HEK293T (cell line): ENCODE data around the gene KLHL29.

ENCODE experiments used
- CTCF ChIA-PET: fragments of 350-600 bp; formaldehyde crosslinking; extraction: SDS; loops from one replicate; lab custom pipeline; 2021; ENCODE audit warnings: antibody characterized with exemption, inconsistent platforms; lab: Yijun Ruan, JAX
- POLR2A ChIA-PET: fragments of 350-600 bp; formaldehyde crosslinking; extraction: SDS; loops from one replicate; lab custom pipeline; 2020; ENCODE audit warnings: antibody characterized with exemption, inconsistent platforms; lab: Yijun Ruan, JAX
- DNase-seq: peaks from one replicate; pipeline ENCODE4 v3.0.0; 2012; ENCODE audit warnings: mixed read lengths; ENCODE audit errors: extremely low spot score
- ARNT ChIP-seq: fragments of 450-650 bp; IDR thresholded peaks from 2 replicates; pipeline ENCODE4 v1.6.1; 2017; ENCODE audit warnings: mild to moderate bottlenecking
- BHLHE40 ChIP-seq: fragments of 450-650 bp; IDR thresholded peaks from 2 replicates; pipeline ENCODE4 v1.6.1; 2016; ENCODE audit warnings: mild to moderate bottlenecking, moderate library complexity, borderline replicate concordance
- CTBP1 ChIP-seq: fragments of 450-650 bp; IDR thresholded peaks from 2 replicates; pipeline ENCODE4 v1.6.1; 2016; ENCODE audit warnings: borderline replicate concordance
- ELF4 ChIP-seq: fragments of 450-650 bp; IDR thresholded peaks from 2 replicates; pipeline ENCODE4 v1.6.1; 2017; ENCODE audit warnings: antibody characterized with exemption
- FOXA1 ChIP-seq: fragments of 450-650 bp; IDR thresholded peaks from 2 replicates; pipeline ENCODE4 v1.6.1; 2016; ENCODE audit warnings: mild to moderate bottlenecking
- FOXK2 ChIP-seq: fragments of 450-650 bp; IDR thresholded peaks from 2 replicates; pipeline ENCODE4 v1.6.1; 2016; ENCODE audit warnings: mild to moderate bottlenecking
- FOXM1 ChIP-seq: fragments of 450-650 bp; IDR thresholded peaks from 2 replicates; pipeline ENCODE4 v1.6.1; 2017; ENCODE audit warnings: mild to moderate bottlenecking, borderline replicate concordance
- HDGF ChIP-seq: fragments of 450-650 bp; IDR thresholded peaks from 2 replicates; pipeline ENCODE4 v1.6.1; 2017; ENCODE audit warnings: antibody characterized with exemption, borderline replicate concordance
- L3MBTL2 ChIP-seq: fragments of 450-650 bp; conservative IDR thresholded peaks from 2 replicates; pipeline ENCODE4 v1.6.1; 2016; ENCODE audit warnings: mild to moderate bottlenecking
- LEF1 ChIP-seq: fragments of 450-650 bp; IDR thresholded peaks from 2 replicates; pipeline ENCODE4 v1.6.1; 2017; ENCODE audit warnings: mild to moderate bottlenecking, borderline replicate concordance
- NFRKB ChIP-seq: fragments of 450-650 bp; IDR thresholded peaks from 2 replicates; pipeline ENCODE4 v1.6.1; 2016; ENCODE audit warnings: mild to moderate bottlenecking, moderate library complexity
- PKNOX1 ChIP-seq: fragments of 450-650 bp; IDR thresholded peaks from 2 replicates; pipeline ENCODE4 v1.6.1; 2016
- SP1 ChIP-seq: fragments of 450-650 bp; IDR thresholded peaks from 2 replicates; pipeline ENCODE4 v1.6.1; 2017
- SUZ12 ChIP-seq: fragments of 450-650 bp; IDR thresholded peaks from 2 replicates; pipeline ENCODE4 v1.6.1; 2016; ENCODE audit warnings: mild to moderate bottlenecking
- TARDBP ChIP-seq: fragments of 450-650 bp; IDR thresholded peaks from 2 replicates; pipeline ENCODE4 v1.6.1; 2016
- ZNF384 ChIP-seq: fragments of 450-650 bp; IDR thresholded peaks from 2 replicates; pipeline ENCODE4 v1.6.1; 2016

KLHL29 gene

GRCh38 chr2:23528171-23528570, 143.2 kb downstream of the KLHL29 start:
- ChIA-PET POLR2A (no interaction called here), CTCF (no interaction called here)
- TF ChIP-seq PKNOX1: no peak
- TF ChIP-seq BHLHE40: no peak
- no peak for TF ChIP-seq FOXM1
- no peak for TF ChIP-seq CTBP1
- no peak for TF ChIP-seq FOXK2
- no peak for TF ChIP-seq NFRKB
- TF ChIP-seq L3MBTL2: no peak
- no peak for TF ChIP-seq ZNF384
- TF ChIP-seq SUZ12: no peak
- TF ChIP-seq ARNT: no peak
- TF ChIP-seq TARDBP: no peak
- TF ChIP-seq ELF4: no peak
- TF ChIP-seq FOXA1: no peak
- TF ChIP-seq SP1: no peak
- TF ChIP-seq HDGF: no peak
- TF ChIP-seq LEF1: no peak
- no peak for DNase-seq

- TF ChIP-seq BHLHE40: no peak
- no peak for TF ChIP-seq SUZ12
- no peak for TF ChIP-seq ZNF384
- no peak for TF ChIP-seq CTBP1
- TF ChIP-seq SP1: no peak
- no peak for TF ChIP-seq FOXM1
- TF ChIP-seq NFRKB: no peak
- TF ChIP-seq FOXA1: no peak
- TF ChIP-seq ARNT: no peak
- no peak for TF ChIP-seq ELF4
- TF ChIP-seq FOXK2: no peak
- TF ChIP-seq LEF1: no peak
- TF ChIP-seq PKNOX1: no peak
- DNase-seq: no peak
- ChIA-PET POLR2A (no interaction called here), CTCF (no interaction called here)
Observed at GRCh38 chr2:23528690-23529089, 143.7 kb downstream of the KLHL29 start.

- POLR2A ChIA-PET: no interaction called here
- TF ChIP-seq HDGF (no peak), LEF1 (no peak), FOXA1 (no peak), SUZ12 (no peak), CTBP1 (no peak), L3MBTL2 (no peak), TARDBP (no peak), ZNF384 (no peak), NFRKB (no peak), PKNOX1 (no peak)
- no peak for DNase-seq
- CTCF ChIA-PET: interaction anchor here (0.5 kb wide), 1 partner anchor 19 kb away, joined by 7 read pairs; no protein-coding TSS in a partner anchor
Observed at GRCh38 chr2:23529659-23530058, 144.7 kb downstream of the KLHL29 start.

- ChIA-PET POLR2A (no interaction called here), CTCF (interaction anchor here (0.5 kb wide), 1 partner anchor 19 kb away, joined by 7 read pairs; no protein-coding TSS in a partner anchor)
- no peak for TF ChIP-seq LEF1
- no peak for TF ChIP-seq FOXM1
- TF ChIP-seq TARDBP: no peak
- no peak for TF ChIP-seq ARNT
- TF ChIP-seq BHLHE40: no peak
- TF ChIP-seq FOXK2: no peak
- no peak for TF ChIP-seq PKNOX1
- TF ChIP-seq NFRKB: no peak
- no peak for TF ChIP-seq ELF4
- TF ChIP-seq ZNF384: no peak
- no peak for TF ChIP-seq FOXA1
- TF ChIP-seq L3MBTL2: no peak
- no peak for TF ChIP-seq SP1
- TF ChIP-seq HDGF: no peak
- no peak for TF ChIP-seq SUZ12
- TF ChIP-seq CTBP1: no peak
- DNase-seq: no peak
Observed at GRCh38 chr2:23530206-23530908, 145.4 kb downstream of the KLHL29 start.

GRCh38 chr2:23530909-23531276, 145.9 kb downstream of the KLHL29 start:
- ChIA-PET CTCF (no interaction called here), POLR2A (no interaction called here)
- no peak for DNase-seq
- TF ChIP-seq FOXK2 (no peak), HDGF (no peak), CTBP1 (no peak), BHLHE40 (no peak), LEF1 (no peak), SUZ12 (no peak), ARNT (no peak), PKNOX1 (no peak), ELF4 (no peak), TARDBP (no peak), NFRKB (no peak), ZNF384 (no peak), SP1 (no peak), L3MBTL2 (no peak)
